Measurements from ENCODE around the gene METTL9.

GRCh38 chr16:21637032-21637968, 37.9 kb downstream of the METTL9 start:
- TF ChIP-seq CTCF (IDR thresholded peaks at IDR 0.05; ENCODE audit: low read depth, low read length, missing input control) (no peak), RAD21 (IDR thresholded peaks at IDR 0.05) (no peak), TAF1 (conservative IDR thresholded peaks at IDR 0.05) (no peak), RXRA (IDR thresholded peaks at IDR 0.05) (no peak), REST (IDR thresholded peaks at IDR 0.05) (no peak), FOXA1 (IDR thresholded peaks at IDR 0.05) (no peak)
